ENCODE results near the gene TTC3. TPM values are rescaled to one million over a fixed set of nuclear protein-coding genes. Genes with fewer than 3 reads are reported as not detected.

Gene TTC3
- total and polyA plus RNA-seq, 10 of the 15 experiments (the other 5 are each of a cell fraction or from before 2014, with no cell fraction given): 23.1 to 94.9 (median 72.7) TPM

GRCh38 chr21:37159053-37159776 is 86.2 kb downstream of the TTC3 start (continued):
- no peak for TF ChIP-seq CHD1 (IDR thresholded peaks at IDR 0.05; ENCODE audit: low read depth, low read length)
- TF ChIP-seq POLR2A (IDR thresholded peaks at IDR 0.05; ENCODE audit: low read depth, low read length): no peak
- TF ChIP-seq ATF3 (IDR thresholded peaks at IDR 0.05; ENCODE audit: borderline replicate concordance, extremely low read depth, low read depth, low read length): no peak
- TF ChIP-seq SMARCA5 (IDR thresholded peaks at IDR 0.05): no peak
- peak; percentile 33; the same call in 1 of the 2 replicates for TF ChIP-seq CBFB (IDR thresholded peaks at IDR 0.05; ENCODE audit: low read depth)
- peak; percentile 21; the same call in 1 of the 2 replicates for TF ChIP-seq IKZF1 (conservative IDR thresholded peaks at IDR 0.05)
- TF ChIP-seq ASH2L (IDR thresholded peaks at IDR 0.05; ENCODE audit: borderline replicate concordance, low read depth): peak; percentile 73; the same call in 1 of the 2 replicates
- no peak for TF ChIP-seq MEF2B (IDR thresholded peaks at IDR 0.05; ENCODE audit: partially characterized antibody, poor library complexity, severe bottlenecking)
- TF ChIP-seq TAF1 (IDR thresholded peaks at IDR 0.05; ENCODE audit: borderline replicate concordance, low read depth, low read length): no peak
- TF ChIP-seq, protein P1, sequence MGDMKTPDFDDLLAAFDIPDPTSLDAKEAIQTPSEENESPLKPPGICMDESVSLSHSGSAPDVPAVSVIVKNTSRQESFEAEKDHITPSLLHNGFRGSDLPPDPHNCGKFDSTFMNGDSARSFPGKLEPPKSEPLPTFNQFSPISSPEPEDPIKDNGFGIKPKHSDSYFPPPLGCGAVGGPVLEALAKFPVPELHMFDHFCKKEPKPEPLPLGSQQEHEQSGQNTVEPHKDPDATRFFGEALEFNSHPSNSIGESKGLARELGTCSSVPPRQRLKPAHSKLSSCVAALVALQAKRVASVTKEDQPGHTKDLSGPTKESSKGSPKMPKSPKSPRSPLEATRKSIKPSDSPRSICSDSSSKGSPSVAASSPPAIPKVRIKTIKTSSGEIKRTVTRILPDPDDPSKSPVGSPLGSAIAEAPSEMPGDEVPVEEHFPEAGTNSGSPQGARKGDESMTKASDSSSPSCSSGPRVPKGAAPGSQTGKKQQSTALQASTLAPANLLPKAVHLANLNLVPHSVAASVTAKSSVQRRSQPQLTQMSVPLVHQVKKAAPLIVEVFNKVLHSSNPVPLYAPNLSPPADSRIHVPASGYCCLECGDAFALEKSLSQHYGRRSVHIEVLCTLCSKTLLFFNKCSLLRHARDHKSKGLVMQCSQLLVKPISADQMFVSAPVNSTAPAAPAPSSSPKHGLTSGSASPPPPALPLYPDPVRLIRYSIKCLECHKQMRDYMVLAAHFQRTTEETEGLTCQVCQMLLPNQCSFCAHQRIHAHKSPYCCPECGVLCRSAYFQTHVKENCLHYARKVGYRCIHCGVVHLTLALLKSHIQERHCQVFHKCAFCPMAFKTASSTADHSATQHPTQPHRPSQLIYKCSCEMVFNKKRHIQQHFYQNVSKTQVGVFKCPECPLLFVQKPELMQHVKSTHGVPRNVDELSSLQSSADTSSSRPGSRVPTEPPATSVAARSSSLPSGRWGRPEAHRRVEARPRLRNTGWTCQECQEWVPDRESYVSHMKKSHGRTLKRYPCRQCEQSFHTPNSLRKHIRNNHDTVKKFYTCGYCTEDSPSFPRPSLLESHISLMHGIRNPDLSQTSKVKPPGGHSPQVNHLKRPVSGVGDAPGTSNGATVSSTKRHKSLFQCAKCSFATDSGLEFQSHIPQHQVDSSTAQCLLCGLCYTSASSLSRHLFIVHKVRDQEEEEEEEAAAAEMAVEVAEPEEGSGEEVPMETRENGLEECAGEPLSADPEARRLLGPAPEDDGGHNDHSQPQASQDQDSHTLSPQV (IDR thresholded peaks at IDR 0.05): 0 out of 2 replicates have a peak, but pooled peaks have one; percentile 62
- no peak for TF ChIP-seq ZZZ3 (IDR thresholded peaks at IDR 0.05; ENCODE audit: control insufficient read depth, insufficient read length, low read depth)
- peak; percentile 63 for TF ChIP-seq YY1 (IDR thresholded peaks at IDR 0.05; ENCODE audit: low read depth, low read length)
- no peak for TF ChIP-seq BCL3 (IDR thresholded peaks at IDR 0.05; ENCODE audit: borderline replicate concordance, insufficient read depth, low read depth, low read length, poor library complexity, severe bottlenecking)
- TF ChIP-seq ZNF217 (IDR thresholded peaks at IDR 0.05): no peak
- no peak for TF ChIP-seq CHD4 (IDR thresholded peaks at IDR 0.05)
- peak in 1 of 2 experiments; percentile 67; a peak in 1 of 4 replicates for TF ChIP-seq SRF (IDR thresholded peaks at IDR 0.05; ENCODE audit: low read depth in 2 of 2, low read length in 2 of 2)
- no peak for TF ChIP-seq PML (IDR thresholded peaks at IDR 0.05; ENCODE audit: low read length)
- TF ChIP-seq, protein P2, sequence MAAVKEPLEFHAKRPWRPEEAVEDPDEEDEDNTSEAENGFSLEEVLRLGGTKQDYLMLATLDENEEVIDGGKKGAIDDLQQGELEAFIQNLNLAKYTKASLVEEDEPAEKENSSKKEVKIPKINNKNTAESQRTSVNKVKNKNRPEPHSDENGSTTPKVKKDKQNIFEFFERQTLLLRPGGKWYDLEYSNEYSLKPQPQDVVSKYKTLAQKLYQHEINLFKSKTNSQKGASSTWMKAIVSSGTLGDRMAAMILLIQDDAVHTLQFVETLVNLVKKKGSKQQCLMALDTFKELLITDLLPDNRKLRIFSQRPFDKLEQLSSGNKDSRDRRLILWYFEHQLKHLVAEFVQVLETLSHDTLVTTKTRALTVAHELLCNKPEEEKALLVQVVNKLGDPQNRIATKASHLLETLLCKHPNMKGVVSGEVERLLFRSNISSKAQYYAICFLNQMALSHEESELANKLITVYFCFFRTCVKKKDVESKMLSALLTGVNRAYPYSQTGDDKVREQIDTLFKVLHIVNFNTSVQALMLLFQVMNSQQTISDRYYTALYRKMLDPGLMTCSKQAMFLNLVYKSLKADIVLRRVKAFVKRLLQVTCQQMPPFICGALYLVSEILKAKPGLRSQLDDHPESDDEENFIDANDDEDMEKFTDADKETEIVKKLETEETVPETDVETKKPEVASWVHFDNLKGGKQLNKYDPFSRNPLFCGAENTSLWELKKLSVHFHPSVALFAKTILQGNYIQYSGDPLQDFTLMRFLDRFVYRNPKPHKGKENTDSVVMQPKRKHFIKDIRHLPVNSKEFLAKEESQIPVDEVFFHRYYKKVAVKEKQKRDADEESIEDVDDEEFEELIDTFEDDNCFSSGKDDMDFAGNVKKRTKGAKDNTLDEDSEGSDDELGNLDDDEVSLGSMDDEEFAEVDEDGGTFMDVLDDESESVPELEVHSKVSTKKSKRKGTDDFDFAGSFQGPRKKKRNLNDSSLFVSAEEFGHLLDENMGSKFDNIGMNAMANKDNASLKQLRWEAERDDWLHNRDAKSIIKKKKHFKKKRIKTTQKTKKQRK (IDR thresholded peaks at IDR 0.05; ENCODE audit: low read depth, low read length): no peak
- TF ChIP-seq MTA2 (IDR thresholded peaks at IDR 0.05; ENCODE audit: low read depth): peak; percentile 38; the same call in 1 of the 2 replicates
- TF ChIP-seq, protein P3, sequence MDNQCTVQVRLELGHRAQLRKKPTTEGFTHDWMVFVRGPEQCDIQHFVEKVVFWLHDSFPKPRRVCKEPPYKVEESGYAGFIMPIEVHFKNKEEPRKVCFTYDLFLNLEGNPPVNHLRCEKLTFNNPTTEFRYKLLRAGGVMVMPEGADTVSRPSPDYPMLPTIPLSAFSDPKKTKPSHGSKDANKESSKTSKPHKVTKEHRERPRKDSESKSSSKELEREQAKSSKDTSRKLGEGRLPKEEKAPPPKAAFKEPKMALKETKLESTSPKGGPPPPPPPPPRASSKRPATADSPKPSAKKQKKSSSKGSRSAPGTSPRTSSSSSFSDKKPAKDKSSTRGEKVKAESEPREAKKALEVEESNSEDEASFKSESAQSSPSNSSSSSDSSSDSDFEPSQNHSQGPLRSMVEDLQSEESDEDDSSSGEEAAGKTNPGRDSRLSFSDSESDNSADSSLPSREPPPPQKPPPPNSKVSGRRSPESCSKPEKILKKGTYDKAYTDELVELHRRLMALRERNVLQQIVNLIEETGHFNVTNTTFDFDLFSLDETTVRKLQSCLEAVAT (IDR thresholded peaks at IDR 0.05): no peak

Data from GM12878 (cell line).